Measurements from ENCODE around the gene RNGTT.
"Not testable (repeated sequence)": the region's sequence is repeated elsewhere in the genome, so short reads cannot be mapped to it uniquely, and the experiment has no call there.

RNGTT gene

GRCh38 chr6:88749849-88750248 lies 213.6 kb downstream of the RNGTT start:
- DNase-seq (ENCODE audit: extremely low spot score, insufficient read length, low read depth) = no peak
- FAIRE-seq = no peak

GRCh38 chr6:88748141-88748540 lies 215.3 kb downstream of the RNGTT start:
- no peak for DNase-seq (ENCODE audit: extremely low spot score, insufficient read length, low read depth)
- FAIRE-seq = no peak

GRCh38 chr6:88741939-88742338 lies 221.5 kb downstream of the RNGTT start:
- DNase-seq (ENCODE audit: extremely low spot score, insufficient read length, low read depth) (no peak), FAIRE-seq (no peak)

- FAIRE-seq = peak; percentile 12
- DNase-seq (ENCODE audit: extremely low spot score, insufficient read length, low read depth) = no peak
Observed at GRCh38 chr6:88741071-88741470, 222.3 kb downstream of the RNGTT start.

- DNase-seq (ENCODE audit: extremely low spot score, insufficient read length, low read depth) (no peak), FAIRE-seq (peak; percentile 56)
Observed at GRCh38 chr6:88734544-88734943, 228.9 kb downstream of the RNGTT start.

- no peak for DNase-seq (ENCODE audit: extremely low spot score, insufficient read length, low read depth)
- no peak for FAIRE-seq
Observed at GRCh38 chr6:88730611-88731011, 232.8 kb downstream of the RNGTT start.

- FAIRE-seq (no peak), DNase-seq (ENCODE audit: extremely low spot score, insufficient read length, low read depth) (no peak)
Observed at GRCh38 chr6:88728756-88729155, 234.7 kb downstream of the RNGTT start.

- not testable (repeated sequence) for DNase-seq (ENCODE audit: extremely low spot score, insufficient read length, low read depth); FAIRE-seq
Observed at GRCh38 chr6:88726409-88726808, 237.0 kb downstream of the RNGTT start.

- FAIRE-seq (peak; percentile 50), DNase-seq (ENCODE audit: extremely low spot score, insufficient read length, low read depth) (no peak)
Observed at GRCh38 chr6:88725111-88725975, 238.1 kb downstream of the RNGTT start.

GRCh38 chr6:88722686-88723085 lies 240.7 kb downstream of the RNGTT start:
- FAIRE-seq (no peak), DNase-seq (ENCODE audit: extremely low spot score, insufficient read length, low read depth) (no peak)

GRCh38 chr6:88716399-88716798 lies 247.0 kb downstream of the RNGTT start:
- not testable (repeated sequence) for FAIRE-seq; DNase-seq (ENCODE audit: extremely low spot score, insufficient read length, low read depth)

- FAIRE-seq = no peak
Observed at GRCh38 chr6:88712243-88712936, 251.0 kb downstream of the RNGTT start.

GRCh38 chr6:88709819-88710246 lies 253.6 kb downstream of the RNGTT start:
- DNase-seq (ENCODE audit: extremely low spot score, insufficient read length, low read depth) = no peak
- FAIRE-seq = no peak

More at GRCh38 chr6:88712243-88712936, 251.0 kb downstream of the RNGTT start:
- DNase-seq (ENCODE audit: extremely low spot score, insufficient read length, low read depth) = no peak

GRCh38 chr6:88708197-88708744 lies 255.1 kb downstream of the RNGTT start:
- FAIRE-seq = peak; percentile 35
- DNase-seq (ENCODE audit: extremely low spot score, insufficient read length, low read depth) = no peak

GRCh38 chr6:88705601-88706000 lies 257.8 kb downstream of the RNGTT start:
- peak; percentile 78 for FAIRE-seq
- DNase-seq (ENCODE audit: extremely low spot score, insufficient read length, low read depth) = peak; percentile 7

GRCh38 chr6:88704980-88705379 lies 258.4 kb downstream of the RNGTT start:
- FAIRE-seq (peak; percentile 61), DNase-seq (ENCODE audit: extremely low spot score, insufficient read length, low read depth) (no peak)

- no peak for FAIRE-seq
Observed at GRCh38 chr6:88702956-88703556, 260.4 kb downstream of the RNGTT start.

GRCh38 chr6:88698661-88699060 lies 264.8 kb downstream of the RNGTT start:
- FAIRE-seq (no peak), DNase-seq (ENCODE audit: extremely low spot score, insufficient read length, low read depth) (no peak)

More at GRCh38 chr6:88702956-88703556, 260.4 kb downstream of the RNGTT start:
- no peak for DNase-seq (ENCODE audit: extremely low spot score, insufficient read length, low read depth)

- FAIRE-seq = no peak
- no peak for DNase-seq (ENCODE audit: extremely low spot score, insufficient read length, low read depth)
Observed at GRCh38 chr6:88695937-88696336, 267.5 kb downstream of the RNGTT start.

GRCh38 chr6:88683734-88684133 lies 279.7 kb downstream of the RNGTT start:
- DNase-seq (ENCODE audit: extremely low spot score, insufficient read length, low read depth) (no peak), FAIRE-seq (no peak)
